Sigmoid colon (tissue), 7 donors: ENCODE results near the gene SBF2. TPM values are rescaled to one million over a fixed set of nuclear protein-coding genes. Genes with fewer than 3 reads are reported as not detected.

Source experiments
- DNase-seq: peaks from one replicate; pipeline ENCODE4 v3.0.0-alpha.2; 2019
- H3K27ac ChIP-seq, 4 donors: fragments of 200-600 bp; sonication (generic); one replicate each; pipeline ENCODE4 v1.5.1; 2016 to 2019; ENCODE audit warnings: mild to moderate bottlenecking in 1 of 4
- H3K27me3 ChIP-seq, 3 donors: fragments of 200-600 bp; sonication (generic); one replicate each; pipeline ENCODE4 v1.5.1; 2019; ENCODE audit warnings: mild to moderate bottlenecking in 1 of 3
- H3K36me3 ChIP-seq, 4 donors: fragments of 200-600 bp; sonication (generic); one replicate each; pipeline ENCODE4 v1.5.1; 2016 to 2019
- H3K4me1 ChIP-seq, 4 donors: fragments of 200-600 bp; sonication (generic); one replicate each; pipeline ENCODE4 v1.5.1; 2017 to 2019
- H3K4me3 ChIP-seq, 4 donors: fragments of 200-600 bp; sonication (generic); one replicate each; pipeline ENCODE4 v1.5.1; 2017 to 2019; ENCODE audit warnings: mild to moderate bottlenecking in 2 of 4, moderate library complexity in 1 of 4
- H3K9me3 ChIP-seq, 4 donors: fragments of 200-600 bp in 3 of 4; sonication (generic) in 3 of 4; one replicate each; pipeline versions ENCODE4 v1.5.1 to v1.6.1; 2013 to 2019
- EP300 ChIP-seq, 4 donors: sonication (generic); formaldehyde crosslinking; IDR thresholded peaks; one replicate each; pipeline ENCODE4 v1.6.1; 2017; ENCODE audit warnings: antibody characterized with exemption in 4 of 4
- POLR2A ChIP-seq, 2 donors: fragments of 450-650 bp; IDR thresholded peaks; one replicate each; pipeline ENCODE4 v1.6.1; 2016; ENCODE audit warnings: antibody characterized with exemption in 2 of 2, mild to moderate bottlenecking in 2 of 2, moderate library complexity in 2 of 2
- POLR2AphosphoS5 ChIP-seq, 4 donors: sonication (generic); formaldehyde crosslinking; IDR thresholded peaks; one replicate each; pipeline ENCODE4 v1.6.1; 2017; ENCODE audit warnings: antibody characterized with exemption in 4 of 4
- WGBS, 2 donors: extraction: QIAGEN DNeasy Blood & Tissue Kit; methylation state at CpG; one replicate each; pipeline ENCODE4 v1.1.7; 2013; 5-methylcytosine and 5-hydroxymethylcytosine counted together
- intact Hi-C: fragments of 100-400 bp; cut with DNase I; formaldehyde crosslinking; loops from one replicate; pipeline ENCODE4 v1.15.1; 2023
- polyA plus RNA-seq, 3 donors: library from polyadenylated mRNA; stranded (reverse); fragments of 200-250 nt; gene quantifications; one replicate each; pipeline ENCODE4 v1.2.3, GENCODE V29; 2013
- total RNA-seq, 4 donors: library from RNA; depleted of rRNA; stranded (reverse); fragments of >200 nt; gene quantifications; one replicate each; pipeline ENCODE4 v1.1.0, GENCODE V29; 2016
- TF ChIP-seq, protein P1 (sequence below), 4 experiments: fragments of 450-650 bp in 3 of 4; fragments of 200-600 bp in 1 of 4; IDR thresholded peaks; one replicate each; pipeline ENCODE4 v1.5.1; 2016 to 2019; ENCODE audit warnings: antibody characterized with exemption in 4 of 4, mild to moderate bottlenecking in 3 of 4, moderate library complexity in 2 of 4
- donor health status: healthy with polysubstance abuse.
- donor health status: Bipolar disorder and iron deficiency.
- donor health status: healthy.

The SBF2 gene
- total and polyA plus RNA-seq, 7 donors: 9.5 to 67.5 (median 47.1) TPM

DNA sequence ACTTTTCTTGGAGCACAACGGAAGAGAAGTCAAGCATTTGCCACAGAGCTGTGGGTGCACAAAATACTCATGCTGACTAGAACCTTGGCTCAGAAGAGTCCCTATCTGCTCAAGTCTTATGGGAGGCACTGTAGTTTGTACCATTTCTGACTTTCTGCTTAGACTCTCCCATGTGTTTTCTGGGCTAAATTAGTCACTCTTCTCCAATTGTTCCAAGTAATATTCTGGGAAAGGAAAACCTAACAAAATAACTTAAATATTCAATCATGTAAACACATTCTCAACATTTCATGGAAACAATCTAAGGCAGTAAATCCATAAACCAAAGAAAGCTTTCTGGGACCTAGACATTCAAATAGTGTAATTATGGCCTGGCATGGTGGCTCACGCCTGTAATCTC is 409.4 kb downstream of the SBF2 start:
- Histone ChIP-seq H3K36me3 (no peaks in the 10 kb centered on the region), H3K4me1 (no peaks in the 10 kb centered on the region), H3K27ac (no peak overlapping the region), H3K4me3 (no peak overlapping the region), H3K27me3 (no peaks in the 10 kb centered on the region), H3K9me3 (no peaks in the 10 kb centered on the region)
- TF ChIP-seq POLR2AphosphoS5 (IDR thresholded peaks at IDR 0.05): no peak
- intact Hi-C loops: no loop called here
- WGBS, 2 donors: 86 to 94% methylated on average over 2 of the region's 2 CpGs
- DNase-seq: no peak

- TF ChIP-seq EP300 (IDR thresholded peaks at IDR 0.05) (no peak), POLR2AphosphoS5 (IDR thresholded peaks at IDR 0.05) (no peak), POLR2A (IDR thresholded peaks at IDR 0.05) (no peak)
- TF ChIP-seq, protein P1, sequence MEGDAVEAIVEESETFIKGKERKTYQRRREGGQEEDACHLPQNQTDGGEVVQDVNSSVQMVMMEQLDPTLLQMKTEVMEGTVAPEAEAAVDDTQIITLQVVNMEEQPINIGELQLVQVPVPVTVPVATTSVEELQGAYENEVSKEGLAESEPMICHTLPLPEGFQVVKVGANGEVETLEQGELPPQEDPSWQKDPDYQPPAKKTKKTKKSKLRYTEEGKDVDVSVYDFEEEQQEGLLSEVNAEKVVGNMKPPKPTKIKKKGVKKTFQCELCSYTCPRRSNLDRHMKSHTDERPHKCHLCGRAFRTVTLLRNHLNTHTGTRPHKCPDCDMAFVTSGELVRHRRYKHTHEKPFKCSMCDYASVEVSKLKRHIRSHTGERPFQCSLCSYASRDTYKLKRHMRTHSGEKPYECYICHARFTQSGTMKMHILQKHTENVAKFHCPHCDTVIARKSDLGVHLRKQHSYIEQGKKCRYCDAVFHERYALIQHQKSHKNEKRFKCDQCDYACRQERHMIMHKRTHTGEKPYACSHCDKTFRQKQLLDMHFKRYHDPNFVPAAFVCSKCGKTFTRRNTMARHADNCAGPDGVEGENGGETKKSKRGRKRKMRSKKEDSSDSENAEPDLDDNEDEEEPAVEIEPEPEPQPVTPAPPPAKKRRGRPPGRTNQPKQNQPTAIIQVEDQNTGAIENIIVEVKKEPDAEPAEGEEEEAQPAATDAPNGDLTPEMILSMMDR (IDR thresholded peaks at IDR 0.05): no peak
Observed at GRCh38 chr11:9880657-9881056, 413.4 kb downstream of the SBF2 start.

DNA sequence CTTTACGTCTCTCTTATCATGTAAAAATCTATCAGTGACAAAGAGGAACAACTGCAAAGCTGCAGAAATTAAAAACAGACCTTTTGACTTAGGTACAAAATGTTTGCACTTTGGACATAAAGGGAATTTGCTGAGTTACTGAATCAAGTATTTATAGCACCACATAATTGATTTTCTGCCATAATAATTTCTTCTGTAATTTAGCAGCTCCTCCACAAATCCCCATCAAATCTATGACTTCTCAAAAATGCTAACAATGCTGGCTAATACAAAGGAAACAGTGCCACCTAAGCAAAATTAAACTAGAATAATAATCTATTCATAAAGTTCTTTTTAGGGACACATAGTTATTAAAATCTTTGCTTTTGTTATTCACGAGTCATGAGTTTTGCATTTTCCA is 415.1 kb downstream of the SBF2 start:
- TF ChIP-seq POLR2AphosphoS5 (IDR thresholded peaks at IDR 0.05): no peak
- no peak for TF ChIP-seq POLR2A (IDR thresholded peaks at IDR 0.05)
- TF ChIP-seq, protein P1 (IDR thresholded peaks at IDR 0.05): no peak
- TF ChIP-seq EP300 (IDR thresholded peaks at IDR 0.05): no peak
- no peaks in the 10 kb centered on the region for H3K27me3 ChIP-seq
- no peak for DNase-seq
- H3K9me3 ChIP-seq: no peaks in the 10 kb centered on the region
- H3K27ac ChIP-seq: no peak overlapping the region
- no peak overlapping the region for H3K4me3 ChIP-seq
- intact Hi-C loops: no loop called here
- H3K4me1 ChIP-seq: peaks cover 0 to 3% (median 0%) of the 10 kb centered on the region in 4 donors
- 87 to 95% methylated on average over 2 of the region's 2 CpGs for WGBS, 2 donors
- H3K36me3 ChIP-seq: no peaks in the 10 kb centered on the region

More at GRCh38 chr11:9880657-9881056, 413.4 kb downstream of the SBF2 start:
- intact Hi-C loops: no loop called here
- Histone ChIP-seq H3K9me3 (no peaks in the 10 kb centered on the region), H3K27ac (no peak overlapping the region), H3K36me3 (no peaks in the 10 kb centered on the region), H3K4me3 (no peak overlapping the region), H3K4me1 (peaks cover 0 to 3% (median 0%) of the 10 kb centered on the region in 4 donors), H3K27me3 (no peaks in the 10 kb centered on the region)
- 97% methylated on average over 2 of the region's 2 CpGs for WGBS, 2 donors
- no peak for DNase-seq

DNA sequence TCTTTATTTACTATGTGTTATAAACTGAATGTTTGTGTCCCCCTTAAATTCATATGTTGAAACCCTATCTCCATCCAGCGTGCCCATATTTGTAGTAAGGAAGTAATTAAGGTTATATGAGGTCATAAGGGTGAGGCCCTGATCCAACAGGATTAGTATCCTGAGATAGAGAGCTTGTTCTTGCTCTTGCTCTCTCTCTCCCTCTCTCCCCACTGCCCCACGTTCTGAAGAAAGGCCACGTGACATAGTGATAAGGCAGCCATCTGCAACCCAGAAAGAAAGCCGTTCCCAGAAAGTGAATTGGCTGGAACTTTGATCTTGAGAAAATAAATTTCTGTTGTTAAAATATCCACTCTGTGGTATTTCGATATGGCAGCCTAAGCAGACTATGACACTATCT is 417.7 kb downstream of the SBF2 start:
- H3K27me3 ChIP-seq: no peaks in the 10 kb centered on the region
- no peak for TF ChIP-seq POLR2AphosphoS5 (IDR thresholded peaks at IDR 0.05)
- TF ChIP-seq POLR2A (IDR thresholded peaks at IDR 0.05): no peak
- TF ChIP-seq, protein P1 (IDR thresholded peaks at IDR 0.05): no peak
- TF ChIP-seq EP300 (IDR thresholded peaks at IDR 0.05): no peak
- H3K27ac ChIP-seq: peak overlapping the region in 2 of 4 donors; percentile 26 to 32
- no peak overlapping the region for H3K4me3 ChIP-seq
- peaks cover 0 to 3% (median 0%) of the 10 kb centered on the region in 4 donors for H3K9me3 ChIP-seq
- H3K36me3 ChIP-seq: no peaks in the 10 kb centered on the region
- 86 to 88% methylated on average over 5 of the region's 5 CpGs for WGBS, 2 donors
- no peak for DNase-seq
- intact Hi-C loops: no loop called here
- H3K4me1 ChIP-seq: peaks cover 0 to 3% (median 0%) of the 10 kb centered on the region in 4 donors

GRCh38 chr11:9875862-9876261 is 418.2 kb downstream of the SBF2 start:
- peak overlapping the region in 2 of 4 donors; percentile 26 to 32 for H3K27ac ChIP-seq
- H3K4me1 ChIP-seq: peaks cover 0 to 3% (median 0%) of the 10 kb centered on the region in 4 donors
- no peaks in the 10 kb centered on the region for H3K27me3 ChIP-seq
- H3K4me3 ChIP-seq: no peak overlapping the region
- H3K9me3 ChIP-seq: peaks cover 0 to 3% (median 0%) of the 10 kb centered on the region in 4 donors
- 58 to 70% methylated on average over 6 of the region's 6 CpGs for WGBS, 2 donors
- no peak for DNase-seq
- TF ChIP-seq, protein P1 (IDR thresholded peaks at IDR 0.05): no peak
- TF ChIP-seq POLR2AphosphoS5 (IDR thresholded peaks at IDR 0.05) (no peak), EP300 (IDR thresholded peaks at IDR 0.05) (no peak), POLR2A (IDR thresholded peaks at IDR 0.05) (no peak)
- H3K36me3 ChIP-seq: no peaks in the 10 kb centered on the region
- intact Hi-C loops: no loop called here
